GM19468 (cell line): Measurements from ENCODE around the gene PRDM9.
"Not testable (repeated sequence)": the region's sequence is repeated elsewhere in the genome, so short reads cannot be mapped to it uniquely, and the experiment has no call there.

ENCODE experiments used
- ATAC-seq: cut with Tn5 transposase; IDR thresholded peaks from one replicate; pipeline ENCODE4 v1.9.1; 2021; ENCODE audit warnings: mild to moderate bottlenecking, moderate library complexity, moderate number of reproducible peaks; ENCODE audit not compliant: unreplicated experiment; ENCODE audit errors: extremely low read depth

PRDM9 gene

GRCh38 chr5:23526616-23527015, 19.2 kb downstream of the PRDM9 start:
- not testable (repeated sequence) for ATAC-seq

- not testable (repeated sequence) for ATAC-seq
These were observed 20.0 kb downstream of the PRDM9 start for GRCh38 chr5:23527216-23527920.

GRCh38 chr5:23528677-23529076, 21.3 kb downstream of the PRDM9 start:
- ATAC-seq, result no peak

DNA sequence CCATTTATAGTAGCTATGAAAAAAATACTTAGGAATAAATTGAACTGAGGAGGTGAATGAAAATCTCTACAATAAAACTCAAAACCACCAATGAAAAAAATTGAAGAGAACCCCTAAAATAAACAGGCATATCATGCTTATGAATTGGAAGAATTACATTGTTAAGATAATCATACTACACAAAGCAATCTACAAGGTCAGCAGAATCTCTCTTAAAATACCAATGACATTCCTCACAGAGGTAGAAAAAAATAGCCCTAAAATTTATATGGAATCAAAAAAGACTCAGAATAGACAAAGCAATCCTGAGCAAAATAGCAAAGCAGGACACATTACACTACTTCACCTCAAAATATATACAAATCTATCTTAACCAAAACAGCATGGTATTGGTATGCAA, 23.2 kb downstream of the PRDM9 start:
- ATAC-seq, result no peak

DNA sequence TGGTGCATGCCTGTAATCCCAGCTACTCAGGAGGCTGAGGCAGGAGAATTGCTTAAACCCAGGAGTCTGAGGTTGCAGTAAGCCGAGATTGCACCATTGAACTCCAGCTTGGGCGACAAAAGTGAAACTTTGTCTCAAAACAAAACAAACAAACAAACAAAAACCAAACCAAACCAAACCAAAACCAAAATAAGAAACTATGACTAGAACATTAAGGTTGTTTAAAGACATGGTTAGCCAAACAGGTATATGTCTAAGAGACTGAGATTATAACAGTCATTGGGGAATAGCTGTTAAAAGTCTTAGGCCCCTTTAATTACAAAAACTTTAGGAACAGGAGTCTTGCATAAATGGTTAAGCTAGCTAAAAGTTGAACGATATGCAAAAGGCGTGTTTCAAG, 63.6 kb downstream of the PRDM9 start:
- no peak for ATAC-seq
